AG09319 (cell line): ENCODE data around the gene PSD4.

Experiments used
- DNase-seq: peaks from one replicate; pipeline ENCODE4 v3.0.0-alpha.2; 2010; ENCODE audit warnings: low read depth; ENCODE audit errors: extremely low read depth
- CTCF ChIP-seq: IDR thresholded peaks from 2 replicates; pipeline ENCODE4 v1.5.1; 2011; ENCODE audit warnings: low read depth, mild to moderate bottlenecking, inconsistent platforms, low read length, moderate library complexity

Gene PSD4

GRCh38 chr2:113195923-113196501, 22.2 kb downstream of the PSD4 start:
- no peak for DNase-seq
- TF ChIP-seq CTCF, result no peak

DNA sequence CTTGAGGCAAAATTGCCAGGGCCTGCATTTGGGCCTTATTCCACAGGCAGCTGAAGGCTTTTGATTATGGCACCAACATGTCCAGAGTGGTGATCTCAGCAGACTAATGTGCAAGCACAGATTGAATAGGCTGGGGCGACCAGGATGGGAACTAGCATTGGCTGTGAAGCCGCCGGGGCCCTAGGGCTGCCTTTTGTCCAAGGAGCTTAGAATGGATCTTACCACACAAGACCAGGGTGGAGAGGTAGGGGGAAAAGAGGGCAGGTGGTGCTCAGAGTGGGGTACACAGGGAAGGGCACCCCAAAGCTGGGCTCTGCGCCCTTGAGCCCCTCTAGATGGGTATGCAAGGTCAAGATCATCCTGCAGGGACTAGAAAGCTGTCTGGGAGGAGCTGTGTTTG, 23.1 kb downstream of the PSD4 start:
- no peak for TF ChIP-seq CTCF
- no peak for DNase-seq

DNA sequence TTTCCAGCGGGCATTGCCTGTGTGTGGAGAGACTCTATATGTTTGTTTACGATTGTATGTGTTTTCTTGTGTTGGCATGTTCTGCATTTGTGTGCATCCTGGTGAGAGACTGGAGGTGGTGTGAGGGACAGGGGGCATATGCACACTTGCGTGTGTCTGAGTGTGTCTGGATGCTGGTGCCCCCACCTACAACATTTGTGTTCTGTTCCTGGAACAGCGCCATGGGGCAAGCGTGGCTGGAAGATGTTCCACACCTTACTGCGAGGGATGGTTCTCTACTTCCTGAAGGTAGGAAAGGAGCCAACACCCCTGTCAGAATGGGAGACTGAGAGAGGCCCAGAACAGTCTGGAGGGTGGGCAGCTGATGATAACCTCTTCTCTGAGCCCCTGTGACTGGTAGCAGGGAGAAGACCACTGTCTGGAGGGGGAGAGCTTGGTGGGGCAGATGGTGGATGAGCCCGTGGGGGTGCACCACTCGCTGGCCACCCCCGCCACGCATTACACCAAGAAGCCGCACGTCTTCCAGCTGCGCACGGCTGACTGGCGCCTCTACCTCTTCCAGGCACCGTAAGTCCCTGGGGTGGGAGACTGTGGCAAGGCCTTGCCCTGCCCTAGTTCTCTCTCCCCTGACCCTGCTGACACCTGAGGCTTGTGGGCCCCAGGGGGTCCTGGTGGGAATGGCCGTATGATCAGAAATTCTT, 23.7 kb downstream of the PSD4 start:
- DNase-seq, result no peak
- no peak for TF ChIP-seq CTCF

DNA sequence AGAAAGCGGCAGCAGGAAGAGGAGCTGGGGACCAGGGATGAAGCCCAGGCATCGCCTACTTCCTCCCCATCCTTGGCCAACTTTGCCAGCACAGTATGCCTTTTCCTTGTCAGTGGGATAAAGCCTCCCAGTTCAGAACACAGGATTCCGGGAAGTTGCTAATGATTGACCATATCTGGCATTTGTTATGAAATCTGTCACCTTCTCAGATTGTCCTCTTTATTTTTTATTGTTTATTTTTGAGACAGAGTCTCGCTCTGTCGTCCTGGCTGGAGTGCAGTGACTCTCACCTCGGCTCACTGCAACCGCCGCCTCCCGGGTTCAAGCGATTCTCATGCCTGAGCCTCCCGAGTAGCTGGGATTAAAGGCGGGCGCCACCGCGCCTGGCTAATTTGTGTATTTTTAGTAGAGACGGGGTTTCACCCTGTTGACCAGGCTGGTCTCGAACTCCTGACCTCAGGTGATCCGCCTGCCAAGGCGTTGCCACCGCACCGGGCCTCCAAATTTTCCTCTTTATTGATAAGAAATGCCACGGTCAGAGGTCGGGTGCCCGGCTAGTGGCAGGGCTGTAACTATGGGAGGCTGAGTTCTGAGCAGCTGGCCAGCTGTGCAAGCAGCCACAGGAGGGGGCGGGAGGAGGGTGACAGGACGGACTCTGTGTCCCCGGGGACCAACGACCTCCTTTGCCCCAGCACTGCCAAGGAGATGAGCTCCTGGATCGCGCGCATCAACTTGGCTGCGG, 24.4 kb downstream of the PSD4 start:
- TF ChIP-seq CTCF, result no peak
- DNase-seq, result no peak

DNA sequence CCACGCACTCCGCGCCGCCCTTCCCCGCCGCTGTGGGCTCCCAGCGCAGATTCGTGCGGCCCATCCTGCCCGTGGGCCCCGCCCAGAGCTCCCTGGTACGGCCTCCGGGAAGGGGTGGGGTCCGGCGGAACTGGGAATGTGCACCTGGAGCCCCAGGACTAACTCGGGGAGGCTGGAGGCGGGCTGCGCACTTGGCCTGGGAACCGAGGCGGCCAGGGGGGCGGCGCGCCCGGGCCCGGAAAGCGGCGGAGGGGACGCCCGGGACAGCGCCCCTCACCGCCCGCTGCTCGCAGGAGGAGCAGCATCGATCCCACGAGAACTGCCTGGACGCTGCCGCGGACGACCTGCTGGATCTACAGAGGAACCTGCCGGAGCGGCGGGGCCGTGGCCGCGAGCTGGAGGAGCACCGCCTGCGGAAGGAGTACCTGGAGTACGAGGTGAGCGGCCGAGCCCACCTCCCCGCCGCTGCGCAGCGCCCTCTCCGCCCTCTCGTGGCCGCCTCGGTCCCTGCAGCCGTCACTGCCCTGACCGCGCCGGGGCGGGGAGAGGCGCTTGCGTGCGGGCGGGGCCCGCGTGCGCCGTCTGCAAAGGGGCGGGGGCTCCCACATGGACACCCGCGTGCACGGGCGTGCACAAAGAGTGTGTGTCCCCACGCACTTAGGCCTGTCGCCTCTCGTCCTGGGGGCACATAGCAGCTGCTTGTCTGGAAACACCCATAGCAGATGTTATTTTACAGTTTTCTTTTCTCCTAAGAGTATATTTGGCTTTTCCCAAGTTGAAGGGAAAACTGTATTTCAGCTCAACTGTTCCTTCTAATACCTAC, 25.2 kb downstream of the PSD4 start:
- TF ChIP-seq CTCF, result peak; percentile 59
- DNase-seq, result no peak

DNA sequence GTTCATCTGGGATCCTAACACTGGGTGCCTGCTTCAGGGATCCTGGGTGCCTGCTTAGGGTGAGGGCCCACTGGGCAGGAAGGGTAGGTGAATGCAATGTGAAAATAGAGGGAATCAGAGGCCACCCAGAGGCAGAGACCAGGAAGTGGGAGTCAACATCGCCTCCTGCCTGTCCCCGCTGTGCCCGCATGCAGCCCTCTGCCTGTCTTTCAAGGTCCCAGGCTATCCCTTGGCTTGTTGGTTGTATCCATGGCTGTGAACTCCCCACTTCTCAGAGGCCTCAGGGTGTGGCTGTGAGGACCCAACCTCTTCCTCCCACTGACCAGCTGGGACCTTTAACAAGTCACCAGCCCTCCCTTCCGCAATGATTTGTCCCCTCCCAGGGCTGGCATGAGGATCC, 26.5 kb downstream of the PSD4 start:
- no peak for DNase-seq

More for the DNA sequence above, 26.5 kb downstream of the PSD4 start:
- no peak for TF ChIP-seq CTCF
